HepG2 (cell line): ENCODE measurements around the gene KDM7A. TPM values are rescaled to one million over a fixed set of nuclear protein-coding genes. Genes with fewer than 3 reads are reported as not detected.

ENCODE experiments used
- CTCF ChIP-seq: sonication (generic); formaldehyde crosslinking; IDR thresholded peaks from 2 replicates; pipeline ENCODE4 v1.5.0; 2020; ENCODE audit warnings: mild to moderate bottlenecking, missing genetic modification reagents, moderate library complexity
- GPN1 ChIP-seq: sonication (generic); formaldehyde crosslinking; IDR thresholded peaks from 2 replicates; pipeline ENCODE4 v1.5.1; 2020; ENCODE audit warnings: missing genetic modification reagents, borderline replicate concordance
- GTF2F1 ChIP-seq: fragments of 150-350 bp; IDR thresholded peaks from 2 replicates; pipeline ENCODE4 v1.6.1; 2014; ENCODE audit warnings: low read length
- KDM6A ChIP-seq: IDR thresholded peaks from 2 replicates; pipeline ENCODE4 v1.6.1; 2016; ENCODE audit warnings: low read depth
- MAFF ChIP-seq: IDR thresholded peaks from 2 replicates; pipeline ENCODE4 v1.6.1; 2011; ENCODE audit warnings: low read depth, low read length, improper control_type of control experiment
- RAD51 ChIP-seq: fragments of 450-650 bp; IDR thresholded peaks from 2 replicates; pipeline ENCODE4 v1.6.1; 2016; ENCODE audit warnings: borderline replicate concordance
- TFDP2 ChIP-seq: sonication (generic); formaldehyde crosslinking; IDR thresholded peaks from 2 replicates; pipeline ENCODE4 v1.4.0; 2020; ENCODE audit warnings: missing genetic modification reagents
- ZNF687 ChIP-seq: sonication (generic); formaldehyde crosslinking; IDR thresholded peaks from 2 replicates; pipeline ENCODE4 v1.5.1; 2020; ENCODE audit warnings: mild to moderate bottlenecking, missing genetic modification reagents, moderate library complexity
- ZNF772 ChIP-seq: sonication (generic); formaldehyde crosslinking; IDR thresholded peaks from 2 replicates; pipeline ENCODE4 v1.5.0; 2020; ENCODE audit warnings: mild to moderate bottlenecking, missing genetic modification reagents
- ZNF883 ChIP-seq: sonication (generic); formaldehyde crosslinking; IDR thresholded peaks from 2 replicates; pipeline ENCODE4 v1.5.1; 2020; ENCODE audit warnings: mild to moderate bottlenecking, missing genetic modification reagents; ENCODE audit errors: not compliant biosample characterization
- polyA plus RNA-seq, 8 experiments: library from polyadenylated mRNA; depleted of rRNA in 3 of 8; stranded (reverse) in 7 of 8; unstranded in 1 of 8; fragments of >200 nt; fragmentation: Illumina TruSeq in 4 of 8; extraction: Trizol in 4 of 8; gene quantifications; 2 replicates each; pipeline versions ENCODE4 v1.2.1 to v1.2.3, GENCODE V29; 2011 to 2016; ENCODE audit warnings: low read depth in 4 of 8, missing spikeins in 1 of 8, mixed read lengths in 1 of 8; ENCODE audit not compliant: insufficient read depth in 1 of 8
- total RNA-seq, 5 experiments: library from RNA; depleted of rRNA; stranded (reverse); fragments of >200 nt; fragmentation: Illumina TruSeq; extraction: Trizol; gene quantifications; 2 replicates each; pipeline ENCODE4 v1.2.3, GENCODE V29; 2016; ENCODE audit warnings: low read depth in 1 of 5

KDM7A gene
- total and polyA plus RNA-seq, 2 of the 13 experiments (the other 11 are each of a cell fraction or from before 2014, with no cell fraction given), result 10.8 to 16.8 TPM

- TF ChIP-seq TFDP2 (CRISPR knock-in tag), result no peak
- no peak for TF ChIP-seq KDM6A (CRISPR knock-in tag)
- no peak for TF ChIP-seq ZNF772
- TF ChIP-seq GPN1, result no peak
- peak; percentile 85 for TF ChIP-seq CTCF (CRISPR knock-in tag)
- TF ChIP-seq RAD51, result no peak
- no peak for TF ChIP-seq ZNF883 (CRISPR knock-in tag)
- no peak for TF ChIP-seq MAFF
- TF ChIP-seq GTF2F1, result no peak
- TF ChIP-seq ZNF687 (CRISPR knock-in tag), result peak; percentile 47
These were observed 97.7 kb downstream of the KDM7A start (continued) for GRCh38 chr7:140079121-140079536.
